PC-3 (cell line): ENCODE results near the gene GNB3. TPM values are rescaled to one million over a fixed set of nuclear protein-coding genes. Genes with fewer than 3 reads are reported as not detected.
"Not testable (repeated sequence)": the region's sequence is repeated elsewhere in the genome, so short reads cannot be mapped to it uniquely, and the experiment has no call there.

ENCODE experiments used
- ATAC-seq: fragments of 200-7000 bp; cut with Tn5 transposase; 2 replicates; pipeline ENCODE4 v1.9.1; 2020; ENCODE audit warnings: mild to moderate bottlenecking, moderate library complexity
- BruUV-seq: library from RNA; stranded (reverse); fragments of 400-500 nt; replicated peaks from 2 replicates; lab custom pipeline; 2021; lab: Mats Ljungman, UMichigan
- CTCF ChIA-PET: fragments of 300-600 bp; sonication (Branson Sonifier 250); formaldehyde crosslinking; loops from one replicate; lab custom pipeline; 2022; ENCODE audit warnings: antibody characterized with exemption; lab: Charles Lee
- POLR2A ChIA-PET: fragments of 300-600 bp; sonication (Branson Sonifier 250); formaldehyde crosslinking; loops from one replicate; lab custom pipeline; 2022; ENCODE audit warnings: antibody characterized with exemption; ENCODE audit not compliant: unreplicated experiment; lab: Charles Lee
- DNase-seq: peaks from one replicate; pipeline ENCODE4 v3.0.0-alpha.2; 2015
- H2AFZ ChIP-seq: fragments of 300-600 bp; sonication (generic); 2 replicates; pipeline ENCODE4 v1.6.0; 2016; ENCODE audit warnings: antibody characterized with exemption, low read length
- H3F3A ChIP-seq: fragments of 300-600 bp; sonication (generic); one replicate; pipeline ENCODE4 v1.6.0; 2017; ENCODE audit warnings: antibody characterized with exemption, low read length, control low read depth, mild to moderate bottlenecking; ENCODE audit not compliant: unreplicated experiment
- H3K27ac ChIP-seq: fragments of 300-600 bp; sonication (generic); 2 replicates; pipeline ENCODE4 v1.5.1; 2016; ENCODE audit warnings: mild to moderate bottlenecking, low read length
- H3K27me3 ChIP-seq: fragments of 300-600 bp; sonication (generic); 2 replicates; pipeline ENCODE4 v1.6.1; 2016; ENCODE audit warnings: low read length, mixed read lengths
- H3K36me3 ChIP-seq: fragments of 300-600 bp; sonication (generic); 2 replicates; pipeline ENCODE4 v1.6.1; 2016; ENCODE audit warnings: low read depth, mixed run types, low read length, mixed read lengths
- H3K4me1 ChIP-seq: fragments of 300-600 bp; sonication (generic); 2 replicates; pipeline ENCODE4 v1.5.1; 2016; ENCODE audit warnings: low read length; ENCODE audit not compliant: insufficient read depth
- H3K4me2 ChIP-seq: fragments of 300-600 bp; sonication (generic); 2 replicates; pipeline ENCODE4 v1.6.0; 2016; ENCODE audit warnings: low read length
- H3K4me3 ChIP-seq: fragments of 300-600 bp; sonication (generic); 2 replicates; pipeline ENCODE4 v1.5.1; 2016; ENCODE audit warnings: mild to moderate bottlenecking, low read length, mixed read lengths
- H3K79me2 ChIP-seq: fragments of 300-600 bp; sonication (generic); 2 replicates; pipeline ENCODE4 v1.6.1; 2017; ENCODE audit warnings: low read length, mixed read lengths
- H3K9ac ChIP-seq: fragments of 300-600 bp; sonication (generic); 2 replicates; pipeline ENCODE4 v1.6.0; 2016; ENCODE audit warnings: mild to moderate bottlenecking, low read length
- H3K9me2 ChIP-seq: fragments of 300-600 bp; sonication (generic); replicated peaks from 2 replicates; pipeline ENCODE4 v1.6.1; 2016; ENCODE audit warnings: mixed run types, low read length, mixed read lengths
- H3K9me3 ChIP-seq: fragments of 300-600 bp; sonication (generic); 2 replicates; pipeline ENCODE4 v1.6.1; 2016; ENCODE audit warnings: low read length, mixed read lengths
- H4K20me1 ChIP-seq: fragments of 300-600 bp; sonication (generic); 2 replicates; pipeline ENCODE4 v1.6.1; 2016; ENCODE audit warnings: low read length, mixed read lengths
- CTCF ChIP-seq: fragments of 300-600 bp; sonication (generic); conservative IDR thresholded peaks from 2 replicates; pipeline ENCODE4 v1.5.1; 2017; ENCODE audit warnings: antibody characterized with exemption, low read depth, mild to moderate bottlenecking, low read length
- EZH2 ChIP-seq: fragments of 300-600 bp; sonication (generic); IDR thresholded peaks from one replicate; pipeline ENCODE4 v1.6.1; 2017; ENCODE audit warnings: antibody characterized with exemption, mild to moderate bottlenecking, low read length; ENCODE audit not compliant: unreplicated experiment
- EZH2phosphoT487 ChIP-seq: fragments of 300-600 bp; sonication (generic); IDR thresholded peaks from 2 replicates; pipeline ENCODE4 v1.6.1; 2018; ENCODE audit warnings: mild to moderate bottlenecking, antibody characterized with exemption, low read length, borderline replicate concordance
- intact Hi-C: fragments of 100-400 bp; cut with micrococcal nuclease; formaldehyde crosslinking; loops from 2 replicates; pipeline ENCODE4 v1.9.0; 2023
- total RNA-seq: library from RNA; depleted of rRNA; stranded (reverse); fragments of >200 nt; gene quantifications from 2 replicates; pipeline ENCODE4 v1.2.3, GENCODE V29; 2014

GNB3 gene
- total RNA-seq, 1 experiment from 2014 or later, result not detected

- TF ChIP-seq CTCF, result peak; percentile 77
- no peak for TF ChIP-seq EZH2phosphoT487
- intact Hi-C loops, result loop anchor here (5.0 kb wide), 1 partner anchor 58 kb away; the partner anchor contains the start of gene ATN1
- no peak; the same call in 1 of the 2 replicates for ATAC-seq
- H3K4me3 ChIP-seq, result peak overlapping the region; percentile 97
- H4K20me1 ChIP-seq, result peaks cover 23% of the 10 kb centered on the region
- H2AFZ ChIP-seq, result no peak overlapping the region
- H3K4me1 ChIP-seq, result peaks cover 38% of the 10 kb centered on the region
- H3K4me2 ChIP-seq, result peak overlapping the region; percentile 98
- H3K27me3 ChIP-seq, result no peaks in the 10 kb centered on the region
- no peak overlapping the region for H3K27ac ChIP-seq
- peaks cover 23% of the 10 kb centered on the region for H3K36me3 ChIP-seq
- BruUV-seq, result no TSS peak
- peaks cover 28% of the 10 kb centered on the region for H3K79me2 ChIP-seq
- peak; percentile 83 for DNase-seq
- CTCF ChIA-PET, result interaction anchor here (0.5 to 1.5 kb wide), 7 partner anchors 17 to 96 kb away, joined by 3 to 16 read pairs (median 4); partner anchors contain the start of genes C12orf57, CDCA3, RNU7-1 and USP5
- peaks cover 3% of the 10 kb centered on the region for H3F3A ChIP-seq
- H3K9ac ChIP-seq, result peak overlapping the region; percentile 97; the same call in 1 of the 2 replicates
- no peaks in the 10 kb centered on the region for H3K9me2 ChIP-seq
- POLR2A ChIA-PET, result interaction anchor here (0.6 kb wide), 1 partner anchor 56 kb away, joined by 3 read pairs; no protein-coding TSS in a partner anchor
- no peaks in the 10 kb centered on the region for H3K9me3 ChIP-seq
Measured at GRCh38 chr12:6869049-6870021, 28.6 kb downstream of the GNB3 start.

- BruUV-seq, result not testable (repeated sequence)
- peaks cover 23% of the 10 kb centered on the region for H4K20me1 ChIP-seq
Measured at GRCh38 chr12:6870304-6870703, 29.6 kb downstream of the GNB3 start.

GRCh38 chr12:6871052-6871957 lies 30.6 kb downstream of the GNB3 start:
- Histone ChIP-seq H4K20me1 (peaks cover 23% of the 10 kb centered on the region), H3K9ac (no peak overlapping the region), H3K9me3 (no peaks in the 10 kb centered on the region), H3K36me3 (peaks cover 23% of the 10 kb centered on the region), H3F3A (peaks cover 3% of the 10 kb centered on the region), H3K27ac (no peak overlapping the region), H3K9me2 (no peaks in the 10 kb centered on the region), H3K4me3 (peak overlapping the region; percentile 78), H3K79me2 (peaks cover 33% of the 10 kb centered on the region), H3K4me2 (peak overlapping the region; percentile 98), H2AFZ (no peak overlapping the region), H3K4me1 (peaks cover 38% of the 10 kb centered on the region), H3K27me3 (no peaks in the 10 kb centered on the region)
- BruUV-seq, result no TSS peak
- ChIA-PET CTCF (interaction anchor here (0.5 to 1.9 kb wide), 3 partner anchors 19 to 228 kb away, joined by 4 to 12 read pairs (median 4); partner anchors contain the start of gene USP5), POLR2A (interaction anchor here (0.5 to 0.6 kb wide), 4 partner anchors 17 to 240 kb away, joined by 3 to 15 read pairs (median 4); no protein-coding TSS in a partner anchor)
- peak; percentile 50 for ATAC-seq
- intact Hi-C loops, result no loop called here
- TF ChIP-seq EZH2phosphoT487 (no peak), CTCF (no peak), EZH2 (no peak)
- DNase-seq, result peak; percentile 69

More at GRCh38 chr12:6870304-6870703, 29.6 kb downstream of the GNB3 start:
- H3K27ac ChIP-seq, H3K9ac ChIP-seq, H3K4me3 ChIP-seq, H3K27me3 ChIP-seq, H3K9me3 ChIP-seq, DNase-seq, H3K9me2 ChIP-seq, H3F3A ChIP-seq, H2AFZ ChIP-seq, intact Hi-C loops, ATAC-seq, H3K4me2 ChIP-seq: not testable (repeated sequence)
- H3K4me1 ChIP-seq, result peaks cover 38% of the 10 kb centered on the region
- peaks cover 33% of the 10 kb centered on the region for H3K79me2 ChIP-seq
- ChIA-PET POLR2A (interaction anchor here (0.7 kb wide), 1 partner anchor 18 kb away, joined by 9 read pairs; no protein-coding TSS in a partner anchor), CTCF (interaction anchor here (1.5 kb wide), 1 partner anchor 21 kb away, joined by 16 read pairs; no protein-coding TSS in a partner anchor)
- peaks cover 23% of the 10 kb centered on the region for H3K36me3 ChIP-seq
